GM23338 (cell line): Measurements from ENCODE around the gene CSNK2B.

Source experiments
- CREB1 ChIP-seq: fragments of 250-450 bp; sonication (Bioruptor Pico); IDR thresholded peaks from 2 replicates; pipeline ENCODE4 v1.5.0; 2020; ENCODE audit warnings: low read depth, mild to moderate bottlenecking, moderate library complexity
- EZH2 ChIP-seq: fragments of 200-600 bp; sonication (generic); IDR thresholded peaks from one replicate; pipeline ENCODE4 v1.8.0; 2017; ENCODE audit warnings: antibody characterized with exemption, mild to moderate bottlenecking, low read depth; ENCODE audit not compliant: unreplicated experiment
- EZH2phosphoT487 ChIP-seq: fragments of 200-600 bp; sonication (generic); IDR thresholded peaks from one replicate; pipeline ENCODE4 v1.8.1; 2018; ENCODE audit warnings: antibody characterized with exemption; ENCODE audit not compliant: unreplicated experiment
- TF ChIP-seq, protein P1 (sequence below), 2 experiments: fragments of 200-600 bp in 1 of 2; sonication (generic) in 1 of 2; conservative IDR thresholded peaks; 2 replicates each; pipeline versions ENCODE4 v1.5.1 to v1.6.1; 2016 to 2017; ENCODE audit warnings: antibody characterized with exemption in 2 of 2, low read depth in 2 of 2, mild to moderate bottlenecking in 2 of 2, moderate library complexity in 1 of 2
- TF ChIP-seq, protein P2 (sequence below): IDR thresholded peaks from one replicate; pipeline ENCODE4 v1.6.1; 2018; ENCODE audit warnings: antibody characterized with exemption; ENCODE audit not compliant: unreplicated experiment
- TF ChIP-seq, protein P3 (sequence below): IDR thresholded peaks from 2 replicates; pipeline ENCODE4 v1.6.1; 2016; ENCODE audit warnings: antibody characterized with exemption

DNA sequence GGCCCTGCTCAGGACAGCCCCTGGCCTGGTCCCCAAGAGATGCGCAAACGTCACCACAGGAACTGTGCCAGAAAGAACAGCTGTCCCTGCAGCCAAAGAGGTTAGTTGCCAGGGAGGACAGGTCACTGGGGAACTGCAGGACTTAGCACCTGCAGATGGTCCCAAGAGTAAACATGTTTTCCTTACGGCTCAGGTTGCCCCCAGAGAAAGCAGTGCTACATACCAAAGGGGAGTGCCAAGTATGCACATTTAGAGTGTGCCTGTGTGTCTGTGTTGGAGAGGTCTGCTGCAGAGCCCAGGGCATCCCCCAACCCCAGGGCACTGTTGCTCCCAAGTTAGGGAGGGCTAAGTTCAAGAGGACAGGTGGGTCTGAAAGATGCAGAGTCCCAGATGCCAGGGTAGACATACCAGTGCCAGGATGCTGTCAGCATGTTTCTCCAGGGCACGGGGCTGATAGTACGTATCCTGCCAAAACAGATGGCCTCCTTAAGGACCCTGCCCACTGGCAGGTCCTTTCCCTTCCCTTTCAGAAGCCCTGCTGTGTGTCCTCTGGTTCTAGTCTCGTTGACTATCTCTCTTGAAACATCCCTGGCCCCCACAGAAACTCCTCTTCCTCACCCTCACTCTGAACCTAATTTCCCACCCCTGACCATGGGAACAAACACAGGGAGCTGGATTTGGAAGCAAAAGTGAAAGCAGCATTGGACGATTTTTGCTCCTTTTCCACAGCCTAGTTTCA, 36.0 kb downstream of the CSNK2B start:
- no peak for TF ChIP-seq EZH2
- TF ChIP-seq, protein P1, sequence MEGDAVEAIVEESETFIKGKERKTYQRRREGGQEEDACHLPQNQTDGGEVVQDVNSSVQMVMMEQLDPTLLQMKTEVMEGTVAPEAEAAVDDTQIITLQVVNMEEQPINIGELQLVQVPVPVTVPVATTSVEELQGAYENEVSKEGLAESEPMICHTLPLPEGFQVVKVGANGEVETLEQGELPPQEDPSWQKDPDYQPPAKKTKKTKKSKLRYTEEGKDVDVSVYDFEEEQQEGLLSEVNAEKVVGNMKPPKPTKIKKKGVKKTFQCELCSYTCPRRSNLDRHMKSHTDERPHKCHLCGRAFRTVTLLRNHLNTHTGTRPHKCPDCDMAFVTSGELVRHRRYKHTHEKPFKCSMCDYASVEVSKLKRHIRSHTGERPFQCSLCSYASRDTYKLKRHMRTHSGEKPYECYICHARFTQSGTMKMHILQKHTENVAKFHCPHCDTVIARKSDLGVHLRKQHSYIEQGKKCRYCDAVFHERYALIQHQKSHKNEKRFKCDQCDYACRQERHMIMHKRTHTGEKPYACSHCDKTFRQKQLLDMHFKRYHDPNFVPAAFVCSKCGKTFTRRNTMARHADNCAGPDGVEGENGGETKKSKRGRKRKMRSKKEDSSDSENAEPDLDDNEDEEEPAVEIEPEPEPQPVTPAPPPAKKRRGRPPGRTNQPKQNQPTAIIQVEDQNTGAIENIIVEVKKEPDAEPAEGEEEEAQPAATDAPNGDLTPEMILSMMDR (conservative IDR thresholded peaks at IDR 0.05; ENCODE audit: low read depth in 2 of 2) = no peak
- no peak for TF ChIP-seq EZH2phosphoT487
- TF ChIP-seq, protein P2, sequence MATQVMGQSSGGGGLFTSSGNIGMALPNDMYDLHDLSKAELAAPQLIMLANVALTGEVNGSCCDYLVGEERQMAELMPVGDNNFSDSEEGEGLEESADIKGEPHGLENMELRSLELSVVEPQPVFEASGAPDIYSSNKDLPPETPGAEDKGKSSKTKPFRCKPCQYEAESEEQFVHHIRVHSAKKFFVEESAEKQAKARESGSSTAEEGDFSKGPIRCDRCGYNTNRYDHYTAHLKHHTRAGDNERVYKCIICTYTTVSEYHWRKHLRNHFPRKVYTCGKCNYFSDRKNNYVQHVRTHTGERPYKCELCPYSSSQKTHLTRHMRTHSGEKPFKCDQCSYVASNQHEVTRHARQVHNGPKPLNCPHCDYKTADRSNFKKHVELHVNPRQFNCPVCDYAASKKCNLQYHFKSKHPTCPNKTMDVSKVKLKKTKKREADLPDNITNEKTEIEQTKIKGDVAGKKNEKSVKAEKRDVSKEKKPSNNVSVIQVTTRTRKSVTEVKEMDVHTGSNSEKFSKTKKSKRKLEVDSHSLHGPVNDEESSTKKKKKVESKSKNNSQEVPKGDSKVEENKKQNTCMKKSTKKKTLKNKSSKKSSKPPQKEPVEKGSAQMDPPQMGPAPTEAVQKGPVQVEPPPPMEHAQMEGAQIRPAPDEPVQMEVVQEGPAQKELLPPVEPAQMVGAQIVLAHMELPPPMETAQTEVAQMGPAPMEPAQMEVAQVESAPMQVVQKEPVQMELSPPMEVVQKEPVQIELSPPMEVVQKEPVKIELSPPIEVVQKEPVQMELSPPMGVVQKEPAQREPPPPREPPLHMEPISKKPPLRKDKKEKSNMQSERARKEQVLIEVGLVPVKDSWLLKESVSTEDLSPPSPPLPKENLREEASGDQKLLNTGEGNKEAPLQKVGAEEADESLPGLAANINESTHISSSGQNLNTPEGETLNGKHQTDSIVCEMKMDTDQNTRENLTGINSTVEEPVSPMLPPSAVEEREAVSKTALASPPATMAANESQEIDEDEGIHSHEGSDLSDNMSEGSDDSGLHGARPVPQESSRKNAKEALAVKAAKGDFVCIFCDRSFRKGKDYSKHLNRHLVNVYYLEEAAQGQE = no peak
- TF ChIP-seq, protein P3, sequence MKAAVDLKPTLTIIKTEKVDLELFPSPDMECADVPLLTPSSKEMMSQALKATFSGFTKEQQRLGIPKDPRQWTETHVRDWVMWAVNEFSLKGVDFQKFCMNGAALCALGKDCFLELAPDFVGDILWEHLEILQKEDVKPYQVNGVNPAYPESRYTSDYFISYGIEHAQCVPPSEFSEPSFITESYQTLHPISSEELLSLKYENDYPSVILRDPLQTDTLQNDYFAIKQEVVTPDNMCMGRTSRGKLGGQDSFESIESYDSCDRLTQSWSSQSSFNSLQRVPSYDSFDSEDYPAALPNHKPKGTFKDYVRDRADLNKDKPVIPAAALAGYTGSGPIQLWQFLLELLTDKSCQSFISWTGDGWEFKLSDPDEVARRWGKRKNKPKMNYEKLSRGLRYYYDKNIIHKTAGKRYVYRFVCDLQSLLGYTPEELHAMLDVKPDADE = no peak
- no peak for TF ChIP-seq CREB1 (CRISPR knock-in tag)
